Right forelimb (tissue), 1 donor: ENCODE results near the gene C19orf18.
"Not testable (repeated sequence)": the region's sequence is repeated elsewhere in the genome, so short reads cannot be mapped to it uniquely, and the experiment has no call there.

Source experiments
- DNase-seq: peaks from one replicate; pipeline ENCODE4 v3.0.0-alpha.2; 2018

Gene C19orf18

GRCh38 chr19:57974434-57974833 lies at the start of gene C19orf18:
TSS of gene C19orf18 (minus strand) at chr19:57974534. CDS start at chr19:57974432, 102 bp downstream.
- DNase-seq = no peak

- DNase-seq = no peak
These were observed 47.9 kb upstream of the C19orf18 start for GRCh38 chr19:58022283-58022660.

- DNase-seq = peak; percentile 67
These were observed 47.4 kb upstream of the C19orf18 start for GRCh38 chr19:58021541-58022282.

GRCh38 chr19:58020129-58020528 lies 45.8 kb upstream of the C19orf18 start:
- no peak for DNase-seq

GRCh38 chr19:58014141-58014540 lies 39.8 kb upstream of the C19orf18 start:
- DNase-seq = peak; percentile 10

GRCh38 chr19:58010507-58010906 lies 36.2 kb upstream of the C19orf18 start:
- no peak for DNase-seq

- peak; percentile 97 for DNase-seq
These were observed 35.5 kb upstream of the C19orf18 start for GRCh38 chr19:58009666-58010301.

GRCh38 chr19:58009301-58009665 lies 34.9 kb upstream of the C19orf18 start:
- DNase-seq = no peak

- not testable (repeated sequence) for DNase-seq
These were observed 34.5 kb upstream of the C19orf18 start for GRCh38 chr19:58008877-58009276.

GRCh38 chr19:58007285-58007684 lies 33.0 kb upstream of the C19orf18 start:
- DNase-seq = no peak

GRCh38 chr19:58003174-58003828 lies 29.0 kb upstream of the C19orf18 start:
- peak; percentile 51 for DNase-seq

- peak; percentile 92 for DNase-seq
These were observed 28.2 kb upstream of the C19orf18 start, which contains the start of gene ZNF606 for GRCh38 chr19:58002384-58003173. TSS of gene ZNF606 (minus strand) at chr19:58002820. CDS start at chr19:58001319, 1,501 bp downstream.

GRCh38 chr19:58001895-58002369 lies 27.6 kb upstream of the C19orf18 start:
- DNase-seq = no peak

GRCh38 chr19:58000677-58001076 lies 26.3 kb upstream of the C19orf18 start:
- no peak for DNase-seq

GRCh38 chr19:57992841-57993240 lies 18.5 kb upstream of the C19orf18 start:
- no peak for DNase-seq

- no peak for DNase-seq
These were observed 4.4 kb upstream of the C19orf18 start for GRCh38 chr19:57978586-57979289.

GRCh38 chr19:57964761-57965160 lies 9.6 kb downstream of the C19orf18 start:
- DNase-seq = no peak

- no peak for DNase-seq
These were observed 12.5 kb downstream of the C19orf18 start for GRCh38 chr19:57961785-57962184.

GRCh38 chr19:57954996-57955395 lies 19.3 kb downstream of the C19orf18 start:
- DNase-seq = no peak

- DNase-seq = no peak
These were observed 24.6 kb downstream of the C19orf18 start for GRCh38 chr19:57949702-57950101.

GRCh38 chr19:57949296-57949695 lies 25.0 kb downstream of the C19orf18 start:
- no peak for DNase-seq
